Spleen (tissue), 11 donors: ENCODE data around the gene COL4A1. TPM values are rescaled to one million over a fixed set of nuclear protein-coding genes. Genes with fewer than 3 reads are reported as not detected.
A peak's percentile ranks its signal among the peaks of the same experiment; 100 is the strongest.

ENCODE experiments used
- DNase-seq: peaks from one replicate; pipeline ENCODE4 v3.0.0-alpha.2; 2020
- H3K27ac ChIP-seq, 8 donors: fragments of 200-600 bp; sonication (generic) in 7 of 8; 1 replicate in 4 of 8; 2 replicates in 4 of 8; pipeline versions ENCODE4 v1.5.0 to v1.8.0; 2016 to 2021; ENCODE audit warnings: inconsistent platforms in 4 of 8, mild to moderate bottlenecking in 4 of 8, moderate library complexity in 1 of 8
- H3K27me3 ChIP-seq, 7 donors: fragments of 200-600 bp; sonication (generic) in 6 of 7; replicated peaks in 1 of 7; 1 replicate in 4 of 7; 2 replicates in 3 of 7; pipeline versions ENCODE4 v1.5.0 to v1.8.0; 2016 to 2021; ENCODE audit warnings: inconsistent platforms in 3 of 7, mild to moderate bottlenecking in 1 of 7
- H3K36me3 ChIP-seq, 6 donors: fragments of 200-600 bp; sonication (generic) in 5 of 6; 1 replicate in 4 of 6; 2 replicates in 2 of 6; pipeline versions ENCODE4 v1.5.0 to v1.8.0; 2016 to 2021; ENCODE audit warnings: inconsistent platforms in 2 of 6
- H3K4me1 ChIP-seq, 6 donors: fragments of 200-600 bp; sonication (generic) in 5 of 6; 1 replicate in 3 of 6; 2 replicates in 3 of 6; pipeline versions ENCODE4 v1.5.0 to v1.8.0; 2016 to 2021; ENCODE audit warnings: inconsistent platforms in 3 of 6
- H3K4me3 ChIP-seq, 8 donors: fragments of 200-600 bp; sonication (generic) in 7 of 8; 1 replicate in 4 of 8; 2 replicates in 4 of 8; pipeline versions ENCODE4 v1.5.0 to v1.8.0; 2016 to 2021; ENCODE audit warnings: inconsistent platforms in 4 of 8, mild to moderate bottlenecking in 4 of 8, moderate library complexity in 2 of 8
- H3K9me3 ChIP-seq, 8 donors: fragments of 200-600 bp; sonication (generic) in 7 of 8; 1 replicate in 4 of 8; 2 replicates in 4 of 8; pipeline versions ENCODE4 v1.5.0 to v1.8.0; 2016 to 2021; ENCODE audit warnings: inconsistent platforms in 4 of 8
- POLR2A ChIP-seq, 3 donors: fragments of 450-650 bp; IDR thresholded peaks; one replicate each; pipeline ENCODE4 v1.5.1; 2017; ENCODE audit warnings: antibody characterized with exemption in 3 of 3, mild to moderate bottlenecking in 1 of 3
- POLR2AphosphoS5 ChIP-seq, 3 donors: sonication (generic); formaldehyde crosslinking; IDR thresholded peaks; one replicate each; pipeline ENCODE4 v1.5.1; 2017; ENCODE audit warnings: antibody characterized with exemption in 3 of 3
- WGBS, 5 donors: extraction: QIAGEN DNeasy Blood & Tissue Kit in 3 of 5; methylation state at CpG; one replicate each; pipeline versions ENCODE4 v1.1.5 to v1.1.7; 2013 to 2018; 5-methylcytosine and 5-hydroxymethylcytosine counted together
- intact Hi-C: fragments of 100-400 bp; cut with DNase I; formaldehyde crosslinking; loops from one replicate; pipeline ENCODE4 v1.15.0; 2023; ENCODE audit warnings: low total_unique reads
- polyA plus RNA-seq, 3 donors: library from polyadenylated mRNA; stranded (reverse); fragments of 200-250 nt; gene quantifications; one replicate each; pipeline ENCODE4 v1.2.1, GENCODE V29; 2013
- total RNA-seq, 7 donors: library from RNA; depleted of rRNA in 3 of 7; stranded (reverse); fragments of >200 nt in 3 of 7; fragmentation: NEBNext Ultra II Directional in 4 of 7; extraction: Animal tissue kit (Norgen Biotek cat#: 25700) in 4 of 7; gene quantifications; one replicate each; pipeline versions ENCODE4 v1.1.0 to v1.2.1, GENCODE V29; 2016 to 2021
- TF ChIP-seq, protein P1 (sequence below), 11 experiments: fragments of 200-600 bp in 7 of 11; fragments of 450-650 bp in 4 of 11; sonication (generic) in 4 of 11; IDR thresholded peaks in 8 of 11; conservative IDR thresholded peaks in 3 of 11; 1 replicate in 7 of 11; 2 replicates in 4 of 11; pipeline versions ENCODE4 v1.4.0 to v1.8.0; 2016 to 2021; ENCODE audit warnings: antibody characterized with exemption in 11 of 11, inconsistent platforms in 4 of 11, mild to moderate bottlenecking in 1 of 11
- donor health status: healthy with polysubstance abuse.
- donor health status: DM: no; HTN: no; CAD: no; lungs with moderate emphysema.
- donor health status: DM: no; HTN: no; CAD: no.
- donor health status: Bipolar disorder and iron deficiency.
- donor health status: healthy.
- donor health status: DM: no; HTN: no; CAD: no.
- donor health status: DM: yes; HTN: yes; CAD: no.

Gene COL4A1
- total and polyA plus RNA-seq, 10 donors: 37.9 to 959 (median 340) TPM

- WGBS, 5 donors: 40 to 62% (median 56%) methylated on average over 5 of the region's 5 CpGs
- no peak for DNase-seq
- H3K4me3 ChIP-seq: no peak overlapping the region
- H3K9me3 ChIP-seq: no peaks in the 10 kb centered on the region
- peaks cover 0 to 20% (median 0%) of the 10 kb centered on the region in 6 donors for H3K36me3 ChIP-seq
- TF ChIP-seq POLR2AphosphoS5 (IDR thresholded peaks at IDR 0.05): no peak
- TF ChIP-seq POLR2A (IDR thresholded peaks at IDR 0.05): no peak
- peaks cover 0 to 55% (median 22%) of the 10 kb centered on the region in 6 donors for H3K4me1 ChIP-seq
- peaks cover 0 to 13% (median 0%) of the 10 kb centered on the region in 7 donors for H3K27me3 ChIP-seq
- peak overlapping the region in 7 of 8 donors; percentile 33 to 77 (median 68) for H3K27ac ChIP-seq
- intact Hi-C loops: no loop called here
Measured at GRCh38 chr13:110217085-110217484, 89.9 kb downstream of the COL4A1 start.

- intact Hi-C loops: no loop called here
- TF ChIP-seq, protein P1, sequence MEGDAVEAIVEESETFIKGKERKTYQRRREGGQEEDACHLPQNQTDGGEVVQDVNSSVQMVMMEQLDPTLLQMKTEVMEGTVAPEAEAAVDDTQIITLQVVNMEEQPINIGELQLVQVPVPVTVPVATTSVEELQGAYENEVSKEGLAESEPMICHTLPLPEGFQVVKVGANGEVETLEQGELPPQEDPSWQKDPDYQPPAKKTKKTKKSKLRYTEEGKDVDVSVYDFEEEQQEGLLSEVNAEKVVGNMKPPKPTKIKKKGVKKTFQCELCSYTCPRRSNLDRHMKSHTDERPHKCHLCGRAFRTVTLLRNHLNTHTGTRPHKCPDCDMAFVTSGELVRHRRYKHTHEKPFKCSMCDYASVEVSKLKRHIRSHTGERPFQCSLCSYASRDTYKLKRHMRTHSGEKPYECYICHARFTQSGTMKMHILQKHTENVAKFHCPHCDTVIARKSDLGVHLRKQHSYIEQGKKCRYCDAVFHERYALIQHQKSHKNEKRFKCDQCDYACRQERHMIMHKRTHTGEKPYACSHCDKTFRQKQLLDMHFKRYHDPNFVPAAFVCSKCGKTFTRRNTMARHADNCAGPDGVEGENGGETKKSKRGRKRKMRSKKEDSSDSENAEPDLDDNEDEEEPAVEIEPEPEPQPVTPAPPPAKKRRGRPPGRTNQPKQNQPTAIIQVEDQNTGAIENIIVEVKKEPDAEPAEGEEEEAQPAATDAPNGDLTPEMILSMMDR (IDR thresholded peaks at IDR 0.05 in 8 of 11, conservative IDR thresholded peaks at IDR 0.05 in 3 of 11): no peak
- peak in 1 of 3 donors; percentile 74 for TF ChIP-seq POLR2AphosphoS5 (IDR thresholded peaks at IDR 0.05)
- no peak overlapping the region for H3K4me3 ChIP-seq
- H3K27me3 ChIP-seq: peaks cover 0 to 13% (median 0%) of the 10 kb centered on the region in 7 donors
- WGBS, 5 donors: 67 to 79% (median 72%) methylated on average over 10 of the region's 10 CpGs
- no peaks in the 10 kb centered on the region for H3K9me3 ChIP-seq
- H3K36me3 ChIP-seq: peaks cover 0 to 25% (median 0%) of the 10 kb centered on the region in 6 donors
- peaks cover 0 to 49% (median 22%) of the 10 kb centered on the region in 6 donors for H3K4me1 ChIP-seq
- H3K27ac ChIP-seq: peak overlapping the region in 7 of 8 donors; percentile 4 to 77 (median 68)
- DNase-seq: peak; percentile 23
Measured at GRCh38 chr13:110216398-110217041, 90.4 kb downstream of the COL4A1 start.

GRCh38 chr13:110216006-110216397 lies 91.0 kb downstream of the COL4A1 start:
- WGBS, 5 donors: 54 to 76% (median 72%) methylated on average over 4 of the region's 4 CpGs
- no peaks in the 10 kb centered on the region for H3K9me3 ChIP-seq
- H3K36me3 ChIP-seq: peaks cover 0 to 30% (median 0%) of the 10 kb centered on the region in 6 donors
- no peak overlapping the region for H3K4me3 ChIP-seq
- H3K27ac ChIP-seq: peak overlapping the region in 7 of 8 donors; percentile 4 to 77 (median 65)
- TF ChIP-seq POLR2AphosphoS5 (IDR thresholded peaks at IDR 0.05) (no peak), POLR2A (IDR thresholded peaks at IDR 0.05) (no peak)
- TF ChIP-seq, protein P1 (IDR thresholded peaks at IDR 0.05 in 8 of 11, conservative IDR thresholded peaks at IDR 0.05 in 3 of 11): no peak
- H3K4me1 ChIP-seq: peaks cover 0 to 47% (median 22%) of the 10 kb centered on the region in 6 donors
- H3K27me3 ChIP-seq: peaks cover 0 to 13% (median 0%) of the 10 kb centered on the region in 7 donors
- intact Hi-C loops: no loop called here
- peak; percentile 43 for DNase-seq

GRCh38 chr13:110215606-110216005 lies 91.4 kb downstream of the COL4A1 start:
- WGBS, 5 donors: 72 to 83% (median 78%) methylated on average over 7 of the region's 7 CpGs
- DNase-seq: no peak

More at GRCh38 chr13:110215606-110216005, 91.4 kb downstream of the COL4A1 start:
- H3K4me3 ChIP-seq: no peak overlapping the region
- peak overlapping the region in 7 of 8 donors; percentile 4 to 77 (median 65) for H3K27ac ChIP-seq
- TF ChIP-seq POLR2AphosphoS5 (IDR thresholded peaks at IDR 0.05) (no peak), POLR2A (IDR thresholded peaks at IDR 0.05) (no peak)
- TF ChIP-seq, protein P1 (IDR thresholded peaks at IDR 0.05 in 8 of 11, conservative IDR thresholded peaks at IDR 0.05 in 3 of 11): no peak
- H3K9me3 ChIP-seq: no peaks in the 10 kb centered on the region
- peaks cover 0 to 43% (median 22%) of the 10 kb centered on the region in 6 donors for H3K4me1 ChIP-seq
- H3K27me3 ChIP-seq: peaks cover 0 to 13% (median 0%) of the 10 kb centered on the region in 7 donors
- intact Hi-C loops: no loop called here
- H3K36me3 ChIP-seq: peaks cover 0 to 34% (median 0%) of the 10 kb centered on the region in 6 donors
